ENCODE results near the gene AIG1.

AIG1 gene

GRCh38 chr6:143128681-143129015, 68.0 kb downstream of the AIG1 start:
- DNase-seq = no peak
- Histone ChIP-seq H3K4me2 (ENCODE audit: low read depth, low read length) (no peak overlapping the region), H3F3A (ENCODE audit: insufficient read depth, low read length) (no peaks in the 10 kb centered on the region), H2AFZ (ENCODE audit: low read length) (no peak overlapping the region), H4K20me1 (ENCODE audit: insufficient read depth, low read length) (no peaks in the 10 kb centered on the region), H3K4me3 (ENCODE audit: low read length) (no peak overlapping the region), H3K9me3 (replicated peaks; ENCODE audit: insufficient read depth, low read length) (no peaks in the 10 kb centered on the region), H3K27me3 (replicated peaks; ENCODE audit: insufficient read depth, low read length) (no peaks in the 10 kb centered on the region), H3K4me1 (ENCODE audit: low read length) (no peaks in the 10 kb centered on the region), H3K79me2 (ENCODE audit: low read length) (no peaks in the 10 kb centered on the region), H3K9ac (ENCODE audit: low read length) (no peak overlapping the region), H3K27ac (ENCODE audit: low read length) (no peak overlapping the region), H3K9me2 (replicated peaks; ENCODE audit: insufficient read depth, low read length) (no peaks in the 10 kb centered on the region), H3K36me3 (replicated peaks; ENCODE audit: insufficient read depth, low read length) (no peaks in the 10 kb centered on the region)
- TF ChIP-seq EZH2phosphoT487 (IDR thresholded peaks at IDR 0.05; ENCODE audit: low read length) (no peak), EZH2 (optimal IDR thresholded peaks at IDR 0.05; ENCODE audit: low read depth, low read length) (no peak), CTCF (IDR thresholded peaks at IDR 0.05; ENCODE audit: low read length) (no peak)

- H3K4me2 ChIP-seq (ENCODE audit: low read depth, low read length) = no peak overlapping the region
- H3K9ac ChIP-seq (ENCODE audit: low read length) = no peak overlapping the region
- no peaks in the 10 kb centered on the region for H3F3A ChIP-seq (ENCODE audit: insufficient read depth, low read length)
- H3K36me3 ChIP-seq (replicated peaks; ENCODE audit: insufficient read depth, low read length) = no peaks in the 10 kb centered on the region
- no peaks in the 10 kb centered on the region for H3K79me2 ChIP-seq (ENCODE audit: low read length)
- H3K27me3 ChIP-seq (replicated peaks; ENCODE audit: insufficient read depth, low read length) = no peaks in the 10 kb centered on the region
- H3K4me1 ChIP-seq (ENCODE audit: low read length) = no peaks in the 10 kb centered on the region
- TF ChIP-seq CTCF (IDR thresholded peaks at IDR 0.05; ENCODE audit: low read length) = no peak
- no peak for TF ChIP-seq EZH2 (optimal IDR thresholded peaks at IDR 0.05; ENCODE audit: low read depth, low read length)
- no peak for TF ChIP-seq EZH2phosphoT487 (IDR thresholded peaks at IDR 0.05; ENCODE audit: low read length)
- H2AFZ ChIP-seq (ENCODE audit: low read length) = no peak overlapping the region
- no peak overlapping the region for H3K4me3 ChIP-seq (ENCODE audit: low read length)
- no peak overlapping the region for H3K27ac ChIP-seq (ENCODE audit: low read length)
- H3K9me3 ChIP-seq (replicated peaks; ENCODE audit: insufficient read depth, low read length) = no peaks in the 10 kb centered on the region
- no peaks in the 10 kb centered on the region for H4K20me1 ChIP-seq (ENCODE audit: insufficient read depth, low read length)
- no peak for DNase-seq
- H3K9me2 ChIP-seq (replicated peaks; ENCODE audit: insufficient read depth, low read length) = no peaks in the 10 kb centered on the region
Observed at GRCh38 chr6:143130928-143131327, 70.2 kb downstream of the AIG1 start.

- H3K4me1 ChIP-seq (ENCODE audit: low read length) = no peaks in the 10 kb centered on the region
- no peak for DNase-seq
- no peaks in the 10 kb centered on the region for H3K79me2 ChIP-seq (ENCODE audit: low read length)
- H3K27me3 ChIP-seq (replicated peaks; ENCODE audit: insufficient read depth, low read length) = no peaks in the 10 kb centered on the region
- H3K27ac ChIP-seq (ENCODE audit: low read length) = no peak overlapping the region
- no peak overlapping the region for H3K9ac ChIP-seq (ENCODE audit: low read length)
- H3K9me3 ChIP-seq (replicated peaks; ENCODE audit: insufficient read depth, low read length) = no peaks in the 10 kb centered on the region
- TF ChIP-seq EZH2 (optimal IDR thresholded peaks at IDR 0.05; ENCODE audit: low read depth, low read length) (no peak), EZH2phosphoT487 (IDR thresholded peaks at IDR 0.05; ENCODE audit: low read length) (no peak), CTCF (IDR thresholded peaks at IDR 0.05; ENCODE audit: low read length) (no peak)
- H3K4me2 ChIP-seq (ENCODE audit: low read depth, low read length) = no peak overlapping the region
- H3K4me3 ChIP-seq (ENCODE audit: low read length) = no peak overlapping the region
- H3K36me3 ChIP-seq (replicated peaks; ENCODE audit: insufficient read depth, low read length) = no peaks in the 10 kb centered on the region
- no peak overlapping the region for H2AFZ ChIP-seq (ENCODE audit: low read length)
- no peaks in the 10 kb centered on the region for H3K9me2 ChIP-seq (replicated peaks; ENCODE audit: insufficient read depth, low read length)
- no peaks in the 10 kb centered on the region for H4K20me1 ChIP-seq (ENCODE audit: insufficient read depth, low read length)
- H3F3A ChIP-seq (ENCODE audit: insufficient read depth, low read length) = no peaks in the 10 kb centered on the region
Observed at GRCh38 chr6:143135325-143135724, 74.6 kb downstream of the AIG1 start.

Data from MM.1S (cell line).